MCF 10A (cell line): ENCODE data around the gene AVPR1B. TPM values are rescaled to one million over a fixed set of nuclear protein-coding genes. Genes with fewer than 3 reads are reported as not detected.

ENCODE experiments used
- BruUV-seq: library from RNA; stranded (reverse); fragments of 400-500 nt; replicated peaks from 2 replicates; lab custom pipeline; 2021; lab: Mats Ljungman, UMichigan
- CTCF ChIA-PET: fragments of 300-600 bp; sonication (Branson Sonifier 250); formaldehyde crosslinking; extraction: SDS; loops from one replicate; lab custom pipeline; 2021; ENCODE audit warnings: antibody characterized with exemption, inconsistent platforms; lab: Yijun Ruan, JAX
- POLR2A ChIA-PET: fragments of 300-600, 350-650 bp; sonication (Branson Sonifier 250); formaldehyde crosslinking; extraction: SDS; loops from one replicate; lab custom pipeline; 2020; ENCODE audit warnings: antibody characterized with exemption, inconsistent platforms; lab: Yijun Ruan, JAX
- DNase-seq: peaks from one replicate; pipeline ENCODE4 v3.0.0-alpha.2; 2018; ENCODE audit not compliant: unreplicated experiment
- H3K27ac Mint-ChIP-seq: one replicate; pipeline ENCODE4 v1.8.0; 2022; ENCODE audit warnings: mild to moderate bottlenecking, low read depth, mixed read lengths; ENCODE audit not compliant: unreplicated experiment
- H3K27me3 Mint-ChIP-seq: one replicate; pipeline ENCODE4 v1.8.0; 2022; ENCODE audit warnings: mixed read lengths; ENCODE audit not compliant: insufficient read depth, unreplicated experiment
- H3K36me3 Mint-ChIP-seq: one replicate; pipeline ENCODE4 v1.8.0; 2022; ENCODE audit warnings: mild to moderate bottlenecking, moderate library complexity, mixed read lengths; ENCODE audit not compliant: insufficient read depth, unreplicated experiment
- H3K4me1 Mint-ChIP-seq: one replicate; pipeline ENCODE4 v1.8.0; 2022; ENCODE audit warnings: mixed read lengths; ENCODE audit not compliant: insufficient read depth, unreplicated experiment
- H3K4me3 Mint-ChIP-seq: one replicate; pipeline ENCODE4 v1.8.0; 2022; ENCODE audit warnings: mild to moderate bottlenecking, moderate library complexity, mixed read lengths; ENCODE audit not compliant: unreplicated experiment
- H3K9me3 Mint-ChIP-seq: one replicate; pipeline ENCODE4 v1.8.0; 2022; ENCODE audit warnings: mixed read lengths; ENCODE audit not compliant: unreplicated experiment
- CTCF ChIP-seq: fragments of 200-600 bp; IDR thresholded peaks from one replicate; pipeline ENCODE4 v1.8.0; 2022; ENCODE audit warnings: antibody characterized with exemption, mild to moderate bottlenecking; ENCODE audit not compliant: unreplicated experiment
- intact Hi-C: fragments of 100-400 bp; cut with micrococcal nuclease; formaldehyde crosslinking; loops from 2 replicates; pipeline ENCODE4 v1.14.1; 2022
- total RNA-seq: library from RNA; stranded (reverse); gene quantifications from 2 replicates; pipeline ENCODE4 v1.2.3, GENCODE V29; 2022

AVPR1B gene
- total RNA-seq, 1 experiment from 2014 or later, result not detected

- Mint-ChIP-seq H3K4me1 (no peaks in the 10 kb centered on the region), H3K27ac (no peak overlapping the region), H3K9me3 (no peaks in the 10 kb centered on the region), H3K27me3 (peaks cover 36% of the 10 kb centered on the region), H3K36me3 (no peaks in the 10 kb centered on the region), H3K4me3 (no peak overlapping the region)
- POLR2A ChIA-PET, result no interaction called here
- no TSS peak for BruUV-seq
- DNase-seq, result no peak
- intact Hi-C loops, result no loop called here
- no peak for TF ChIP-seq CTCF
- CTCF ChIA-PET, result no interaction called here
Measured at GRCh38 chr1:206135248-206135647, 18.1 kb upstream of the AVPR1B start.

GRCh38 chr1:206133751-206134415 lies 16.7 kb upstream of the AVPR1B start:
- no peak overlapping the region for H3K27ac Mint-ChIP-seq
- ChIA-PET POLR2A (interaction anchor here (0.7 to 0.9 kb wide), 2 partner anchors 9 to 10 kb away, joined by 3 to 4 read pairs; no protein-coding TSS in a partner anchor), CTCF (interaction anchor here (0.6 to 2.1 kb wide), 8 partner anchors 9 to 1538 kb away, joined by 3 to 7 read pairs (median 4); no protein-coding TSS in a partner anchor)
- no peaks in the 10 kb centered on the region for H3K4me1 Mint-ChIP-seq
- H3K4me3 Mint-ChIP-seq, result no peak overlapping the region
- no peaks in the 10 kb centered on the region for H3K36me3 Mint-ChIP-seq
- peaks cover 22% of the 10 kb centered on the region for H3K27me3 Mint-ChIP-seq
- DNase-seq, result no peak
- no peak for TF ChIP-seq CTCF
- intact Hi-C loops, result no loop called here
- no TSS peak for BruUV-seq
- no peaks in the 10 kb centered on the region for H3K9me3 Mint-ChIP-seq

DNA sequence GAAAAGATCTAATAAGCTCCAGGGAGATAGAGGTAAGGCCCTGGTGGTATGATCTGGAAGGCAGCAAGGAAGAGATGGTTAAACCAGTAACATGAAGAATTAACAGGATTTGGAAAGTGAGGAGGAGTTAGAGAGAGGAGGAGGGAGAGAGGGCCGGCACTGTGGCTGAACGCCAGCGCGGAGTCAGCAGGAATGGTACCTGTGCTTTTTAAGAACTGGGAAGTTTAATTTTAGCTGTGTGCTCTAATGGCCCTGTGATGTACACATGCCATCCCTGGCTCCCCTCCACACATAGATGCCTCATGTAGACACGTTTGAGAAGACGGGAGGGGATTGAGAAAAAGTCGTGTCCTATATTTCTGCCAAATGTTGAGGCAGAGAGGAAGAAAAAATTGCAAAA lies 13.8 kb upstream of the AVPR1B start:
- Mint-ChIP-seq H3K4me1 (peaks cover 13% of the 10 kb centered on the region), H3K36me3 (no peaks in the 10 kb centered on the region), H3K9me3 (no peaks in the 10 kb centered on the region), H3K4me3 (no peak overlapping the region), H3K27me3 (peaks cover 12% of the 10 kb centered on the region), H3K27ac (no peak overlapping the region)
- no peak for TF ChIP-seq CTCF
- CTCF ChIA-PET, result interaction anchor here (0.6 to 1.2 kb wide), 6 partner anchors 98 to 1238 kb away, joined by 3 to 8 read pairs (median 4); no protein-coding TSS in a partner anchor
- POLR2A ChIA-PET, result no interaction called here
- BruUV-seq, result no TSS peak
- no peak for DNase-seq
- intact Hi-C loops, result no loop called here

DNA sequence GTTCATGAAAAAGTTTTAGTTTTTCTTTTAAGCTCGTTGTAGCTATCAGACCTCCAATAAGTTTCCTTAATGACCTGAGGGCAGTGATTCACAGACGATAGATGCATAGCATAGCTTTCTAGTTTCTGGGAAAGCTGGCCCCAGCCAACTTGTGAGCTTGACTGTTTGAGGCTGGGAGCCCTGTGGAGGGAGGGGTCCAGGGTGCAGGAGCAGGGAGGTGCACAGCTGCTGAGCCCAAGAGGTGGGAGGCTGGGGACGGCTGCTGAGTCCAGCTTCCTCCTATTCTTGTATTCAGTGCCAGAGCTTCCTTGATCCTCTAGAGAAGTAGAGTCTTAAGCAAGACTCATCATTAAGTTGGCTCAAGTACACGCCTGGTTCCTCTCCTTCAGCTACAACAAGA lies 11.0 kb upstream of the AVPR1B start:
- Mint-ChIP-seq H3K27ac (no peak overlapping the region), H3K36me3 (no peaks in the 10 kb centered on the region), H3K9me3 (no peaks in the 10 kb centered on the region), H3K4me1 (peaks cover 13% of the 10 kb centered on the region), H3K27me3 (peaks cover 12% of the 10 kb centered on the region), H3K4me3 (no peak overlapping the region)
- BruUV-seq, result no TSS peak
- intact Hi-C loops, result no loop called here
- no peak for TF ChIP-seq CTCF
- CTCF ChIA-PET, result interaction anchor here (0.8 to 1.5 kb wide), 5 partner anchors 8 to 151 kb away, joined by 4 to 5 read pairs (median 4); no protein-coding TSS in a partner anchor
- peak; percentile 65 for DNase-seq
- POLR2A ChIA-PET, result interaction anchor here (1.2 kb wide), 1 partner anchor 23 kb away, joined by 3 read pairs; no protein-coding TSS in a partner anchor
